ENCODE data around the gene TNFSF15. TPM values are rescaled to one million over a fixed set of nuclear protein-coding genes. Genes with fewer than 3 reads are reported as not detected.

TNFSF15 gene
- 5.2 TPM in 2 replicates for total RNA-seq (2014; rRNA removed; shearing (Covaris generic))

GRCh38 chr9:114805670-114806525 lies at the start of gene TNFSF15:
Gene TNFSF15, minus strand, starts transcription at chr9:114806039. Its CDS starts 27 bp downstream, at chr9:114806012.
- peak; percentile 77 for DNase-seq (ENCODE audit: low spot score)

GRCh38 chr9:114855488-114855887 lies 49.6 kb upstream of the TNFSF15 start:
- no peak for DNase-seq (ENCODE audit: low spot score)

GRCh38 chr9:114854736-114855355 lies 49.0 kb upstream of the TNFSF15 start:
- no peak for DNase-seq (ENCODE audit: low spot score)

- peak; percentile 51 for DNase-seq (ENCODE audit: low spot score)
These were observed 47.4 kb upstream of the TNFSF15 start for GRCh38 chr9:114853071-114853855.

GRCh38 chr9:114852050-114852594 lies 46.3 kb upstream of the TNFSF15 start:
- no peak for DNase-seq (ENCODE audit: low spot score)

GRCh38 chr9:114851306-114851705 lies 45.5 kb upstream of the TNFSF15 start:
- DNase-seq (ENCODE audit: low spot score), result no peak

GRCh38 chr9:114850871-114851270 lies 45.0 kb upstream of the TNFSF15 start:
- DNase-seq (ENCODE audit: low spot score), result no peak

GRCh38 chr9:114849450-114849849 lies 43.6 kb upstream of the TNFSF15 start:
- DNase-seq (ENCODE audit: low spot score), result no peak

- DNase-seq (ENCODE audit: low spot score), result no peak
These were observed 41.9 kb upstream of the TNFSF15 start for GRCh38 chr9:114847492-114848417.

- no peak for DNase-seq (ENCODE audit: low spot score)
These were observed 39.5 kb upstream of the TNFSF15 start for GRCh38 chr9:114845373-114845772.

GRCh38 chr9:114844766-114845165 lies 38.9 kb upstream of the TNFSF15 start:
- DNase-seq (ENCODE audit: low spot score), result no peak

- no peak for DNase-seq (ENCODE audit: low spot score)
These were observed 32.1 kb upstream of the TNFSF15 start for GRCh38 chr9:114837923-114838322.

- DNase-seq (ENCODE audit: low spot score), result peak; percentile 18
These were observed 30.9 kb upstream of the TNFSF15 start for GRCh38 chr9:114836769-114837168.

- no peak for DNase-seq (ENCODE audit: low spot score)
These were observed 28.5 kb upstream of the TNFSF15 start for GRCh38 chr9:114834386-114834785.

GRCh38 chr9:114830546-114830945 lies 24.7 kb upstream of the TNFSF15 start:
- DNase-seq (ENCODE audit: low spot score), result no peak

GRCh38 chr9:114829574-114830440 lies 24.0 kb upstream of the TNFSF15 start:
- no peak for DNase-seq (ENCODE audit: low spot score)

GRCh38 chr9:114828303-114828650 lies 22.4 kb upstream of the TNFSF15 start:
- no peak for DNase-seq (ENCODE audit: low spot score)

GRCh38 chr9:114827641-114828302 lies 21.9 kb upstream of the TNFSF15 start:
- DNase-seq (ENCODE audit: low spot score), result no peak

- DNase-seq (ENCODE audit: low spot score), result no peak
These were observed 20.6 kb upstream of the TNFSF15 start for GRCh38 chr9:114826431-114826830.

Data from HT-29 (cell line).